Vagina (tissue), 2 donors: Measurements from ENCODE around the gene NCKAP5L. TPM values are rescaled to one million over a fixed set of nuclear protein-coding genes. Genes with fewer than 3 reads are reported as not detected.

Experiments
- DNase-seq, 2 donors: peaks; one replicate each; pipeline ENCODE4 v3.0.0-alpha.2; 2017; ENCODE audit errors: extremely low spot score in 2 of 2
- H3K27ac ChIP-seq: fragments of 200-600 bp; sonication (generic); one replicate; pipeline ENCODE4 v1.5.1; 2019
- H3K27me3 ChIP-seq: fragments of 200-600 bp; sonication (generic); one replicate; pipeline ENCODE4 v1.5.1; 2019
- H3K36me3 ChIP-seq, 2 donors: fragments of 200-600 bp; sonication (generic); one replicate each; pipeline ENCODE4 v1.5.1; 2017 to 2019
- H3K4me1 ChIP-seq: fragments of 200-600 bp; sonication (generic); one replicate; pipeline ENCODE4 v1.5.1; 2019
- H3K4me3 ChIP-seq, 2 donors: fragments of 200-600 bp; sonication (generic); 1 replicate in 1 of 2; 2 replicates in 1 of 2; pipeline ENCODE4 v1.5.1; 2016 to 2019
- H3K9me3 ChIP-seq: fragments of 200-600 bp; sonication (generic); one replicate; pipeline ENCODE4 v1.5.1; 2019
- CTCF ChIP-seq, 3 experiments: fragments of 450-650 bp in 2 of 3; fragments of 200-600 bp in 1 of 3; sonication (generic) in 1 of 3; IDR thresholded peaks; one replicate each; pipeline ENCODE4 v1.5.1; 2017 to 2019; ENCODE audit warnings: antibody characterized with exemption in 3 of 3, mild to moderate bottlenecking in 2 of 3, moderate library complexity in 2 of 3
- POLR2A ChIP-seq, 2 donors: fragments of 450-650 bp; IDR thresholded peaks; one replicate each; pipeline ENCODE4 v1.6.1; 2017; ENCODE audit warnings: antibody characterized with exemption in 2 of 2, mild to moderate bottlenecking in 2 of 2, moderate library complexity in 2 of 2
- POLR2AphosphoS5 ChIP-seq, 2 donors: sonication (generic); formaldehyde crosslinking; IDR thresholded peaks; one replicate each; pipeline ENCODE4 v1.9.0; 2017; ENCODE audit warnings: antibody characterized with exemption in 2 of 2, mild to moderate bottlenecking in 2 of 2, low read depth in 1 of 2; ENCODE audit not compliant: insufficient read depth in 1 of 2
- intact Hi-C: fragments of 100-400 bp; cut with DNase I; formaldehyde crosslinking; loops from one replicate; pipeline ENCODE4 v1.15.1; 2023
- total RNA-seq: library from RNA; depleted of rRNA; stranded (reverse); fragments of >200 nt; gene quantifications from one replicate; pipeline ENCODE4 v1.2.3, GENCODE V29; 2016

Gene NCKAP5L
- total RNA-seq, 1 donor from 2014 or later = 15.7 TPM

GRCh38 chr12:49764126-49764525 is 64.1 kb downstream of the NCKAP5L start:
- no peak overlapping the region for H3K4me3 ChIP-seq
- no peaks in the 10 kb centered on the region for H3K27me3 ChIP-seq
- intact Hi-C loops = no loop called here
- H3K9me3 ChIP-seq = no peaks in the 10 kb centered on the region
- H3K27ac ChIP-seq = no peak overlapping the region
- H3K36me3 ChIP-seq = peaks cover 0 to 53% of the 10 kb centered on the region in 2 donors
- peak in 1 of 2 donors; percentile 8 for DNase-seq
- TF ChIP-seq CTCF (IDR thresholded peaks at IDR 0.05) (no peak), POLR2AphosphoS5 (IDR thresholded peaks at IDR 0.05; ENCODE audit: insufficient read depth in 1 of 2, low read depth in 1 of 2) (no peak), POLR2A (IDR thresholded peaks at IDR 0.05) (no peak)
- H3K4me1 ChIP-seq = no peaks in the 10 kb centered on the region

GRCh38 chr12:49763006-49763591 is 65.1 kb downstream of the NCKAP5L start:
- Histone ChIP-seq H3K27me3 (no peaks in the 10 kb centered on the region), H3K36me3 (peaks cover 0 to 63% of the 10 kb centered on the region in 2 donors), H3K9me3 (no peaks in the 10 kb centered on the region), H3K4me1 (no peaks in the 10 kb centered on the region), H3K4me3 (no peak overlapping the region), H3K27ac (no peak overlapping the region)
- TF ChIP-seq POLR2A (IDR thresholded peaks at IDR 0.05) = no peak
- TF ChIP-seq CTCF (IDR thresholded peaks at IDR 0.05) = peak in 1 of 3 experiments; percentile 57
- TF ChIP-seq POLR2AphosphoS5 (IDR thresholded peaks at IDR 0.05; ENCODE audit: insufficient read depth in 1 of 2, low read depth in 1 of 2) = no peak
- intact Hi-C loops = no loop called here
- no peak for DNase-seq

GRCh38 chr12:49762468-49762847 is 65.8 kb downstream of the NCKAP5L start:
- H3K27ac ChIP-seq = no peak overlapping the region
- intact Hi-C loops = no loop called here
- peaks cover 0 to 69% of the 10 kb centered on the region in 2 donors for H3K36me3 ChIP-seq
- H3K9me3 ChIP-seq = no peaks in the 10 kb centered on the region
- DNase-seq = no peak
- H3K4me1 ChIP-seq = no peaks in the 10 kb centered on the region
- TF ChIP-seq CTCF (IDR thresholded peaks at IDR 0.05) (no peak), POLR2AphosphoS5 (IDR thresholded peaks at IDR 0.05; ENCODE audit: insufficient read depth in 1 of 2, low read depth in 1 of 2) (no peak), POLR2A (IDR thresholded peaks at IDR 0.05) (no peak)
- H3K27me3 ChIP-seq = no peaks in the 10 kb centered on the region
- H3K4me3 ChIP-seq = no peak overlapping the region

GRCh38 chr12:49761677-49762467 is 66.3 kb downstream of the NCKAP5L start:
- no peak overlapping the region for H3K27ac ChIP-seq
- intact Hi-C loops = no loop called here
- H3K4me3 ChIP-seq = no peak overlapping the region
- H3K27me3 ChIP-seq = no peaks in the 10 kb centered on the region
- peak in 1 of 2 donors; percentile 37 for DNase-seq
- H3K4me1 ChIP-seq = no peaks in the 10 kb centered on the region
- peaks cover 0 to 75% of the 10 kb centered on the region in 2 donors for H3K36me3 ChIP-seq
- H3K9me3 ChIP-seq = no peaks in the 10 kb centered on the region
- no peak for TF ChIP-seq POLR2A (IDR thresholded peaks at IDR 0.05)

GRCh38 chr12:49750996-49751393 is 77.2 kb downstream of the NCKAP5L start:
- Histone ChIP-seq H3K4me3 (no peak overlapping the region), H3K9me3 (no peaks in the 10 kb centered on the region), H3K27ac (no peak overlapping the region), H3K27me3 (no peaks in the 10 kb centered on the region), H3K4me1 (peaks cover 69% of the 10 kb centered on the region), H3K36me3 (peaks cover 0 to 44% of the 10 kb centered on the region in 2 donors)
- TF ChIP-seq POLR2A (IDR thresholded peaks at IDR 0.05) (no peak), CTCF (IDR thresholded peaks at IDR 0.05) (no peak), POLR2AphosphoS5 (IDR thresholded peaks at IDR 0.05; ENCODE audit: insufficient read depth in 1 of 2, low read depth in 1 of 2) (no peak)
- no peak for DNase-seq
- intact Hi-C loops = no loop called here
